ENCODE results near the gene DTX3.

- TF ChIP-seq CTCF (conservative IDR thresholded peaks at IDR 0.05) (no peak), ZFX (IDR thresholded peaks at IDR 0.05) (no peak)
Measured at GRCh38 chr12:57581802-57582201, 22.8 kb upstream of the DTX3 start.

Data from C4-2B (cell line).